Measurements from ENCODE around the gene RPL5.

GRCh38 chr1:92853299-92853698, 21.5 kb downstream of the RPL5 start:
- TF ChIP-seq CTCF (IDR thresholded peaks at IDR 0.05; ENCODE audit: poor library complexity) (no peak), EZH2 (IDR thresholded peaks at IDR 0.05; ENCODE audit: borderline replicate concordance) (no peak)
